Stimulated activated CD4-positive, alpha-beta T cell treated with anti-CD3 and anti-CD28 coated beads, TNF-alpha, amount 100 ng/mL, for 48 hours (primary cell): ENCODE results near the gene THSD4.
"Not testable (repeated sequence)": the region's sequence is repeated elsewhere in the genome, so short reads cannot be mapped to it uniquely, and the experiment has no call there.

Source experiments
- DNase-seq, 3 donors: peaks; one replicate each; pipeline ENCODE4 v3.0.0-alpha.2; 2020; ENCODE audit warnings: low read depth in 3 of 3

THSD4 gene

DNA sequence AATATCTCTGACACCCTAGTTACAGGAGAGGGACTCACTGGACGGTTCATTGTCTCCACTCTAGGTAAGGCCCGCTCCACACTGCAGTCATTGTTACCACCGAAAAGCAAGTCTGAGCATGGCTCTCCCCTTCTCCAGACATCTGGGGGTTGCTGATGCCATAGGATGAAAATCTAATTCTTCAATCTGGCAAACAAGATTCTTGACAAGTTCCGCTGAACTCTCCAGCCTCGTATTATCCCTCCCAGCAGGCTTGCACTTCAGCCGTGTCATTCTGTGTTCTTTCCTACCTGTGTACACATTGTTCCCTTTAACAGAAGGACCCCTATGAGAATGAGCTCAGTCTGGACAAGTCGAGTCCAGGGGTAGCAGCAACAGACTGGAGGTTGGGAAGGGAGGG is 542.8 kb downstream of the THSD4 start:
- DNase-seq, result no peak

DNA sequence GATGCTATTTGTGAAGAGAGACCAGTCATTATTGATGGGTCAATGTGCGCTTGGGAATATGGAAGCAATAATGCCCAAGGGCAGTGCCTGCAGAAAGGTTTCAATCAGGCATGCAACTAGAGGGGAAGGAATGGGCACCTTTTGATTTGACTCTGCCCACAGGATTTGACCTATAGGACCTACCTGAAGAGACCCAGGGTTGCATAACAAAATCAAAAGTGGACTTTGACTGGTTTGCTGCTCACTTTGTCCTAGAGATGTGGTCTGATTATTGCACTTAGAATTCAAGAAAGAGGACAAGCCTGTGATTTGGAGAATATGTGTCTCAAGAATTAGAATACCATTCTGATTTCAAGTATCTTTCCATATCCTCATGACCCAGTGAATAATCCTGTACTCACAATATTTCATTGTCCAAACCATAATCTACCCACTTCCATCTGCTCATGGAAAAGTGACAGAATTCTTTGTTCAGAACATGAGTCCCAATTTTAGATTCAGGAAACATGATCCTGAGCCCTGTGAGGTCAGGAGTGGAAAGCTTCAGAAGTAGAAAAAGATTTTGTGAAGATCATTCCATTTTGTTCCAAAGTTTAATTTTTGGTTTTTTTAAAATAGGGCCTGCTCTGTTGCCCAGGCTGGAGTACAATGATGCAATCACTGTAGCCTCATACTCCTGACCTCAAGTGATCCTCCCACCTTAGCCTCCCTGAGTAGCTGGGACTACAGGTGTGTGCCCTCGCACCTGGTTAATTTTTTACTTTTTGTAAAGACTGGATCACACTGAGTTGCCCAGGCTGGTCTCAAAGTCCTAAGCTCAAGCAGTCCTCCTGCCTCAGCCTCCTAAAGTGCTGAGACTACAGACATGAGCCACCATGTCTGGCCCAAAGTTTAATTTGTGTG is 543.8 kb downstream of the THSD4 start:
- no peak for DNase-seq

DNA sequence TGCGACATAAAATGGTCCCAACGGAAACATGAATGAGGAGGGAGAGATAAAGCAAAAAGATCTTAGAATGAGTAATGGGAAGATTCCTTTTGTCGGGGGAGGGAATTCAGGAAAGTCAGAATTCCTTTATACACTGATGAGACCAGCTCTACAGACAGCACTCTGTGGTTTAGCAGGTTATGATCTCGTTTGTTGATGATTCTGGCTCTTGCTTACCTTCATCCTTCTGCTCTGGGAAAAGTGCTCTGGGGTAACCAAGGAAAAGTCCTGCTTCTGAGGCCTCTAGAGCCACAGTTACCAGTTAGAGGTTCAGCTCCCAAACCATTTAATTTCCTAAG is 544.4 kb downstream of the THSD4 start:
- no peak for DNase-seq

GRCh38 chr15:71660501-71660900 is 545.2 kb downstream of the THSD4 start:
- DNase-seq, result no peak

DNA sequence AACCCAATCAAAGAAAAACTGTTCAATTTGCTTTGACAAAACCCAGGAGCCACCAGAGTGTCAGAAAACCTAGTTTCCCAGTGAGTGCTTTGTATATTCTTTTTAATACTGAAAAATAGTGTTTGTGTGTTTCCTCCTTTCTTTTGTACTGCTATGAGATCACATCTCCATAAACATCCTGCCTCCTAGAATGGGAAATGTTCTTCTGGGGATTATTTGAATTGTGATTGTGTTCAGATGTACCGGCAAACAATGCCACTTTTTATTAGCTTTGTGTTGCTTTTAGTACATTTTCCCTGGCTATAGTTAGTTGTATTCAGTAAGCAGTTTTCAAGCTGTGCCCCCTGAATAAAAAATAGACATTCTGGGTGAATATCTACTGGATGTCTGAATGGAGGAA is 547.0 kb downstream of the THSD4 start:
- DNase-seq, result no peak

GRCh38 chr15:71664622-71665021 is 549.4 kb downstream of the THSD4 start:
- DNase-seq, result no peak

GRCh38 chr15:71666763-71667620 is 551.7 kb downstream of the THSD4 start:
- DNase-seq, result no peak

DNA sequence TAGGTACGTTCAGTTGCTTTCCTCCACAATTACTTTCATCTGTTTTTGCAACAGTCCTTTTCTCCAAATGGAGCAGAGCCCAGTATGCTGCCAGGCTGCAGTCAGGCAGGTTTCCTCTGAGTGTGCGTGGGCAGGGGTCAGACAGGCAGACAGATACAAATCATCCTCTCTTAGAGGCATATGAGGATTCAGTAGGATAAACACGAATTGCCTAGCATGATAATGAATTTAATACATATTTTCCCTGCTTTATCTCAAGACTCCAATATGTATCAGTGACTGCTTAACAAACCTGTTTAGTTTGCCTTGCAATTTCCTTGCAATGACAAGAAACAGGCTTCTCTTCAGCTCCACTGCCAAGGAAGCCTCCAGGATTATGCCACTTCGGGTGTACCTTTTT is 554.4 kb downstream of the THSD4 start:
- no peak for DNase-seq

- not testable (repeated sequence) for DNase-seq
Measured at GRCh38 chr15:71670222-71670621, 555.0 kb downstream of the THSD4 start.

DNA sequence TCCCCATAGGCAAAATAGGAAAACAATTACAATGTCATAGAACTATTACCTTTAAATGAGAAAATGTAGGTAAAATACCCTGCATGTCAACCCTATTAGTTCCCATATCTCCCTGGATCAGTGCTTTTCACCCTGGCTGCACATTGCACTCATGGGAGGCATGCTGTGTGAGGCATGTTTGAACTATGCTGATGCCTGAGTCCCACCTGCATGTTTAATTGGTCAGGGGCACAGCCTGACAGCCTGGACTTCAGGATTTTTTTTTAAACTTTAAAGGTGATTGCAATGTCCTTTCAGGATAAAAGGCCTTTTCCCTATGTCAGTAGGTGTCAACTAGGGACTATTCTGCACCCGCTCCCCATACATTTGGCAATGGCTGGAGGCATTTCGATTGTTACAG is 559.1 kb downstream of the THSD4 start:
- no peak for DNase-seq

DNA sequence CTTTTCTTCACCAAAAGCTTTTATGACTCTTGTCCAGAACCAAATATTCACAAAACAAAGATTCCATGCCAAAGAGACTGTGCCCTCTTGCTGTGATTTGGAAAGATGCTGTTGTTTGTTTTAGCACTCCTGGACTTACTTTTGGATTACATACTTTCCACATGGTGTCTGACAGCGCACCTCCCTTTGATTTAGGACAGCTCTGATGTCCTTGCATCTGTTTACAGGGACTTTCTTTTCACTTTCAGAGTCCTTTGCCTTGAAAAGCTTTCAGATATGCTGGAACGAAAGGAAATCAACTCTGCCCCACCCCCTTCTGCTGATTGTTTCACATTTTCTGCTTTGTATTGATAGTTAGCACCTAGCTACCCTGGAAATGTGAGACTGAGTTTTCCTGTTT is 562.1 kb downstream of the THSD4 start:
- DNase-seq, result no peak

GRCh38 chr15:71677766-71678165 is 562.5 kb downstream of the THSD4 start:
- no peak for DNase-seq

DNA sequence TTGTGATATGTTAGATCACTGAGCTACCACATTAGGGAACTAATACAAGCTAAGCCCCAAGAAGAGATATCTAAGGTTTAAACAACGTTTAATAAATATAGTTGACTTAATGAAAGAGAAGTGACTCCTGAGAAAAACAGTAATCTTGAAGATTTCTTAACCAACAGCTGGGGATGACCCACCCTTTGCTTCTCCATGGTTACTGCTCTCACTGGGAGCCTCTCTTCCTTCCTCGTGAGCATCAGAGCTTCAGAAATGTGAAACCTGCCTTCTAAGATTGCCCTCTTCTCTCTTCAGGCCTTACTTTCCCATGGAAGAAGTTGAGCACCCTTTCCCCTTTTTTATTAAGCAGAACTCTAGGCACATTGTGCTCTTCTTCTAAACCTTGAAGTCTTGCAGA is 562.9 kb downstream of the THSD4 start:
- DNase-seq, result no peak

DNA sequence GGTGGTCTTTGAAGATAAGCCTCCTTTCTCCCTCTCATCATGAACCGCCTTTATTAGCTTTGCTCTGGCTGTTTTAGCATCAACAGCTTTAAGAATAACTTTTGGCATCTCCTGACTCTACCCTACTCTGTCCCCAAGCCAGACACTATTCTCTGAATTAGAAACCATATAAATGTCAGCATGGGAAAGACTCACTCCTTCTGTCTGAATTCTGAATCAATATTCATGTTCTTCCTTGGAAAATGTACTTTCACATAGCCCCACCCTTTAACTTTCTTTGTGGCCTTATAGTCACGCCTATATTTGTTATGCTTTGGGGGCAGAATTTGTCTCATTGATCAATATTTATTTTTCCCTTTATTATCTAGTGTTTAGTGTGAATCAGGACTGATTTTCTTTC is 563.3 kb downstream of the THSD4 start:
- no peak for DNase-seq

GRCh38 chr15:71679223-71679792 is 564.0 kb downstream of the THSD4 start:
- DNase-seq, result no peak

DNA sequence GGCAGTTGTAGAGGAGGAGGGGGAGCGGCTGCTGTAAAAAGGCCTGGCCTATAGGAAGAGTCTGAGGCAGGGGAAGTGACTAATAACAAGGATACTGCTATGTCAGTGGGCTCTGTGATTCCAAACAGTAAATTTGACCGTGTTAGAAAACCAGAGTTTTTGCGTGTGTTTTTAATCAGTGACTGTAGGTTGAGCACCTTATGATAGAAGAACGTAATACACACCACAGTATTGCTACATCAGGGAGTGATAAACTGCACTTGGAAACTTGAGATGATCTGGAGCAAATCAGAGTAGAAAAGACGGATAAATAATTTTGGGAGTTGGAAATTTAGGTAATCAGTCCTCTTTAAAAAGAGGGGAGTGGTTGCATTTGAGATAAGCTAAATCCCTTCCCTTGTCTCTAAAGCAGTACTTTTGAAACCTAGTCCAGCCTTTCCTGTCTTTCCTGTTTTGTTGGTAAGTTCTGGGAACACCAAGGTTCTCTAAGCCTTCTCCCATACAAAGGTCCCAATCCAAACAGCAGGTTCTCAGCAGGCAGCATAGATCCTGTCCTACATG is 564.6 kb downstream of the THSD4 start:
- DNase-seq, result no peak

GRCh38 chr15:71682001-71682400 is 566.7 kb downstream of the THSD4 start:
- no peak for DNase-seq

- DNase-seq, result no peak
Measured at GRCh38 chr15:71683411-71684274, 568.4 kb downstream of the THSD4 start.

DNA sequence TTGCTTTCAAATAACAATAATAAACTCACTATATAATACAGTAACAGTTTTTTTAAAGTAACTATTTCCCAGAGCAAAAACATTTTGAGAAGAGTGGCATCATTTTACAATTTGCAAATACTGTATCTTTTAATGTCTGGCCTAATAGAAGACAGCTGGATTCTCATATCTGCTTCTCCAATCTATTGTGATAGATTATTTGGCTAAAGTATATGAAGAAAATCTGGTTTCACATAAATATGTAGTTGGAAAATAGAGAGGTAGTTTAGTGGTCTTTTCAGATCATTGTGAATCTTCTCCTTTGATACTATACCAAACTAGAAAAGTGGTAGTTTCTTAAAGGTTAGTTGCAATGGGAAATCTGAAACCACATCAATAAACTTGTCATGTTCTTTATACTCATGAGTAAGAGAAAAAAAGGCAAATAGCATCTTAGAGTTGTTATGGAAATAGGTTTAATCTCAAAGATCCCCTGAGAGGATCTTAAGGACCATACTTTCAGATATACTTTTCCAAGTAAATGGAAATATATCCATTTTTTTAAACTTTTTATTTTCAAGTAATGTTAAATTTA is 570.2 kb downstream of the THSD4 start:
- DNase-seq, result no peak

DNA sequence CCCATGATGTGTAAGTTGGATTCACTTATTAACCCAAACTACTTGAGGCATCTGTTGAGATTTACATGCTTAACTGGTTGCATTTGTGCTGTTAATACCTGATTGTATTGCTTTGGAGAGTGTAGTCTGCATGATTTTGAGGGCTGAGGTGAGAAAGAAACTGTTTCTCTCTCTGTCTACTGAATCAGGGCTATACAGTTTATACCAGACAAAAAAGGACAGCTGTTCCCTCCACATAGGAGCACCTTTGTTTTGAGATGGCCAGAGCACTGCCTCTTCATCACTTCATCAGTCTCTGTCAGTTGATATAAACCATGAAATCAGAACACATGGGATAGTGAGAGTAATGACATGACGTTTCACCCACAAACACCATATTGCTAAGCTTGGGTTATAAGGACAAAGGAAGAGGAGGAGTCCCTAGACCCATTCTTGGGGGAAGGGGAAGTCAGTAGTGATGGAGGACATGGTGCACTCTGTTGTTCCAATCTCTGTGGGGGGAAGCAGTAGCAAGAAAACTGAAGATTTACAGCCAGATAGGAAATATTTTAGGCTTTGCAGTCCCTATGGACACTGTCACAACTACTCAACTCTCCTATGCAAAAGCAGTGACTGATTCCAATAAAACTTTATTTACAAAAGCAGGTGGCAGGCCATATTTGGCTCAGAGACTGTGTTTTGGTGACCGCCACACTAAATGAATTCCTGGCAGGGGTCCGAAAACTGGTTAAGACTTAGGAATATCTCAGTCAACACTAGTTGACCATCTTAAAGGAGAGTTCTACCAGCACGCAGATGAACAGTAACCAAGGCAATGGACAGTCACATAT is 571.2 kb downstream of the THSD4 start:
- DNase-seq, result no peak
